GM19463 (cell line): ENCODE measurements around the gene PIP5K1B.

ENCODE experiments used
- ATAC-seq: cut with Tn5 transposase; IDR thresholded peaks from one replicate; pipeline ENCODE4 v1.9.1; 2021; ENCODE audit warnings: mild to moderate bottlenecking, moderate library complexity; ENCODE audit not compliant: unreplicated experiment

The PIP5K1B gene

DNA sequence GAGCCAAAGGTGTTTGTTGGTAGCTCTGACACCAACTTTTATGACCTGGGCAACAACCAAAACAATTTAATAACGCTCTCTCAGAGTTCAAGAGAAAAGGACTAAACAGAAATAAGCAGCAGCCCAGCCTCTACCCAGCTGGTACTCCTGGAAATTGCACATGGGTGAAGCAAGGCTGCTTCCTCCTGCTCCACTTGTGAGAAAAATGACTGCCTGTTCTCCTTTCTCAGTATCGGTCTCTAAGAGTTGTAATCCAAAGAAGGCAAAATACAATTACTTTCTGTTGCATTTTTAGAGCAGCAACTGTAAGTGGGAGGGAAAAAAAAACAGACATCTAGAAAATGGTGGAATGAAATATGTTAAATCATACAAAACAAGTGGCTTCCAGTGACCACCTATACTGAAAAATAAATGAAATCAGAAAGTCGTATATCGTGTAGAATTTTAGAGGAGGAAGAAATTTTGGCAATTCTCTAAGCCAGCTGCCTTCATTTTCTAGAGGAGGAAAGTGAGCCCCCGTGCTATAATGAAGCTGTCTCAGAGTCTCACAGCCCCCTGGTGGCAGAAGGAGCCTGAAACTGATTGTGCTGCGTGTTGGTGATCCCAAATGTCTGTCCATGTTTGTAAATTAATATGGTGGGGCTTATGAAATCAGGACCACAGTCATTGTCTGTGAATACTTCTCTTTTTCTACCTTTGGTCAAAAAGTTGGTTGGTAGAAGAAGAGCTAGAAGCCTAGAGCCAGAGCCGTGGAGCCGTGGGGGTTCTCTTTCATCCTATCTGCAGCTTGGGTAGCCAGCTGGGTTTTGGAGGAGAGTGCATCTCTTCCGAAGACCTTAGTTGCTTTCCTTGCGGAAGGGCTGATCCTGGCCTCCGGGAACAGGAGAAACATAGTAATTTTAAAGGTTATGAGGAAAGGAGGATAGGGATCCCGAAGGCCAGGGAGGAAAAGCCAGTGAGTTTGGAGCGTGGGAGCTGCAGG lies 139.9 kb downstream of the PIP5K1B start:
- ATAC-seq: peak; percentile 59

- peak; percentile 49 for ATAC-seq
Measured at GRCh38 chr9:68847765-68848164, 142.7 kb downstream of the PIP5K1B start.

GRCh38 chr9:68851657-68852056 lies 146.6 kb downstream of the PIP5K1B start:
- no peak for ATAC-seq

DNA sequence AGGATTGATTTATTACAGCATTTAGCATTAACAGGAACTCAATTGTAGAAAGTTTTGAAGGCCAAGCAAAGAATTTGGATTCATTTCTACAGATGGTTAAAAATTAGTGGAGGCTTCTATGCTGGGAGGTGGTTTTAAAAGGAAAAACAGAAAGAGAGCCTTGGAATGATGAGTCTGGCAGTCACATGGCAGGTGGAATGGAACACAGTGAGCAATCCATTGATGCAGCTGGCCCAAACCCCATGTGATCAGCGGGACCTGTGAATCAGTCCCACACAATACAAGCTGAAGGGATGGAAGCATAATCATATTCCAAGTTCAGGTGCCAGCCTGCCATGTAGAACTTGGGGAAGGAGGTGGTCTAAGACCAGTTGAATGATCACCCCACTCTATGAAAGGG lies 147.9 kb downstream of the PIP5K1B start:
- ATAC-seq: no peak

- ATAC-seq: no peak
Measured at GRCh38 chr9:68859347-68859746, 154.3 kb downstream of the PIP5K1B start.

DNA sequence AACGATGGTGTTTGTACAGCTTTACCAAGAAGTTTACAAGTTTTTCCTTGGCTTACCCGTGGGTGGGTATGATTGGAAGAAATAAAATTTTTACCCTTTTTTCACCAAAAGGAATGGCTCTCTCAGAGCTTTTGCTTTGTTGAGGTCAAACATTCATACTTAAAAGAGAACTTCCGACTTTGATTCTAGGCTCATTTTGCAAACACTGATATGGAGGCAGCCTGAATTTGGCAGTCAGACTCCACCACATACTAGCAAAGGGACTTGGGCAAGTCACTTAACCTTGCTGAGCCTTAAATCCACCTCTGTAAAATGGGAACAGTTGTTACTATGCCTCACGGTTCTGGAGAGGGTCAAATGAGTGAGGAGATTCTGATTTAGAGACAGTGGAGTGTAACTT lies 155.4 kb downstream of the PIP5K1B start:
- no peak for ATAC-seq

DNA sequence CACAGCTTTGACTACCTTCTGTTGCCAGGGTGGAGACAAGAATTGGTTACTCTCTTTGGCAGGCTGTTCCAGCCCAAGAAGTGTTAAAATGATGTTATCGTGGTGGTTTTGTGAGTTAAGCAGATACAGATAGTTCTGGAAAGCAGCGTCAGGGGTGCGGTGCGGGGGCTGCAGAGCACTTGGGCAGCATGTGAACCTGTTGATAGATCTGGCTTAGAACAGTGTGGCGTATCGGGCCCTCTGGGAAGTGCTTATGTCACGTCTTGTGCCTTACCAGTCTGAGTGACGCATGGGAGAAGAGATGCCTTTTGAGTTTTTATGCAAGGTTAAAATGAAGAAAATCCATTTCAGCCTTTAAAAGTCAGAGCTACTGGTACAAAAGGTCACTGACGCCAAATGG lies 156.4 kb downstream of the PIP5K1B start:
- no peak for ATAC-seq

GRCh38 chr9:68867066-68867465 lies 162.0 kb downstream of the PIP5K1B start:
- no peak for ATAC-seq

- ATAC-seq: no peak
Measured at GRCh38 chr9:68869022-68869421, 164.0 kb downstream of the PIP5K1B start.

DNA sequence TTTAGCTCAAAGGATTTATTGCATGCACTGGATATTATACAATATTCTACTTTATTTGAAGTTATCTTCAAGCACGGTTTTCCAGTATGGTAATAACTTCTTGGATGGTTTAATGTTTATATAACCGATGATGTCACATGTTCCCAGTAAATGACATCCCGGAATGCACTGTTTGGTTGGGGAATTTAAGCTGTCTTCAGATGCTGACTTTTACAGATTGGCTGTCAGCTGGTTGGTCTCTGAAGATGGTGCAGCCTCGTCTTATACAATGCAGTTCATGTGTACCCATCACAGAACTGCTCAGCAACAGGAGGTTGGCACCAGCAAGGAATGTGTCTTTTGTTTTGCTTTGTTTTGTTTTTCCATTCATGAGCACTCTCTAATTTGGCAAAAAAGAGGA lies 165.0 kb downstream of the PIP5K1B start:
- no peak for ATAC-seq

DNA sequence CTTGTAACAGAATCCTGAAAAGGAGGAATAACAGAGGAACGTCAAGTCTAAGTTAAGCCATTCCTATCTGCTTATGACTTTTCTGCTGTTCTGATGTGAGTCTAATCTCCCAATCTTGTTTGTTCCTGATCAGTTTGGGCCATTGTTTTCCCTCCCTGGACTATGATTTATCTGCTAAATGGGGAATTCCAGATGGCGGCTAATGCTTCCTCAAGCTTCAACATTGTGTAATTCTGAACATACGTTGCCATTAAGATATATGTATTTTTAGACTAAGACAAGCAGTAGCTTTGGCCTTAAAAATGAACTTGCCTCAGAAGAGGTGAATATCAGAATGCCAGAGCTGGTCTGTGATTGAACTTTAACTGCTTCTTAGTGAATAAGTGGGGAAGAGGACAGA lies 166.2 kb downstream of the PIP5K1B start:
- no peak for ATAC-seq

- ATAC-seq: no peak
Measured at GRCh38 chr9:68872026-68872501, 167.0 kb downstream of the PIP5K1B start.

DNA sequence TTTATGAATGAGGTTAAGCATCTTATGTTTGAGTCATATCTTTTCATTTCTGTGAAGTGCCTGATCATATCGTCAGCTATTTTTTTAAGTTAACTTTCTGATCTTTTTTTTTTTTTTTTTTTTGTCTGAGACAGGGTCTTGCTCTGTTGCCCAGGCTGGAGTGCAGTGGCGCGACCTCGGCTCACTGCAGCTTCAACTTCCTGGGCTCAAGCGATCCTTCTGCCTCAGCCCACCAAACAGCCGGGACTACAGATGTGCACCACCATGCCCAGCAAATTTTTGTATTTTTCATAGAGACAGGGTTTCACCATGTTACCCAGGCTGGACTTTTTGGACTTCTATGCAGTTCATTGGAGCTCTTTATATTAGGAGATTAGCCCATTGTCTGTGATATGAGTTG lies 168.1 kb downstream of the PIP5K1B start:
- ATAC-seq: no peak

DNA sequence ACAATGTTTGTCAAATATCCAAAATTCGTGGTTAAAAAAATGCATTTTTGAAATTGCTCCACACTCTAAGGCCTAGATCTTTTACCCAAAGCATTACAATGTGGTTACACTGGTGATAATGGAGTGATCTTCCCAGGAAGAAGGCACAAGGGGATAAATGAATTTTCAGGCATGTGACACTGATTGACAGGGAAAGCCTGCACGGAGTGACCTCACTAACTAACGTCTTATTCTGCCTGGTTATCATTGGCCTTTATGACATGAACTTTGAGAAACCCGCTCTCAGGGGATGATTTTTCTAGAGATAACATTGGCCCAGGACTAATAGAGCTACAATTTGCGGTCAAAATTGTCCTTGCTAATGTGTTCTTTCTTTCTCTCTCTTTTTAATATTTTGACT lies 171.2 kb downstream of the PIP5K1B start:
- no peak for ATAC-seq

- no peak for ATAC-seq
Measured at GRCh38 chr9:68876681-68877080, 171.6 kb downstream of the PIP5K1B start.

GRCh38 chr9:68877219-68877618 lies 172.2 kb downstream of the PIP5K1B start:
- no peak for ATAC-seq

- no peak for ATAC-seq
Measured at GRCh38 chr9:68878450-68878849, 173.4 kb downstream of the PIP5K1B start.

DNA sequence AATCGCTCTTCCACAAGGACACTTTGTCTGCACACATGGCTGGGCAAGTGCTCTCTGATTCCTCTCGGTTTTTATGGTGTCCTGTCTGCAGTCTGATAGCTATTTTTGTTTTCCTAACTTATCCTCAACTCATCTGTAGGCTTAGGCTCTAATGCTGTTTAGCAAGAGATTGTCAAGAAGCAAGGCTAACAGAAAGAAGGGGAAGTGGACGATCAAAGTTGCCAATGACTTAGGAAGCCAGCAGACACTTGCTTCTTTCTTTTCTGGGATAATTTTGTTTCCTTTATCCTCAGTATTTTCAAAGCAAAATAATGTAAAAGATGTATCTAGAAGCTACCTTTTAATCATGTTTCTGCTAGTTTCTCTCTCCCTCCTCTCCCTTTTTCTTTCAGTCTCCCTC lies 178.2 kb downstream of the PIP5K1B start:
- no peak for ATAC-seq

DNA sequence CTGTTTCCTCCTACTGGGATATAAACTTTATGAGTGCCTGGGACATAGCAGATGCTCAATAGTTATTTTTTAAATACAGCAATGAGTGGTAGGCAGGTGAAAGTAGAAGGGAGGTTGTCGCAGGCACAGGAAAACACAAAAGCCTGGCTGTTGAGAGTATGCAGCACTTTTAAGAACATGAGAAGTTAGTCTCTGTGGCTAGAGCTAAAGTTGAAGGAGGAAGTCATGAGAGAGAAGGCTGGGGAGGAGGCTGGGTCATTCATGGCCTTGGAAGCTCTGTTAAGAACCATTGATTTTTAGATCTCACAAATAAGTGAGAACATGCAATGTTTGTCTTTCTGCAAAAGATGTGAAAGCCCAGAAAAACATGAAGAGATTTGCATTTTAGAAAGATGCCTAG lies 182.2 kb downstream of the PIP5K1B start:
- no peak for ATAC-seq

DNA sequence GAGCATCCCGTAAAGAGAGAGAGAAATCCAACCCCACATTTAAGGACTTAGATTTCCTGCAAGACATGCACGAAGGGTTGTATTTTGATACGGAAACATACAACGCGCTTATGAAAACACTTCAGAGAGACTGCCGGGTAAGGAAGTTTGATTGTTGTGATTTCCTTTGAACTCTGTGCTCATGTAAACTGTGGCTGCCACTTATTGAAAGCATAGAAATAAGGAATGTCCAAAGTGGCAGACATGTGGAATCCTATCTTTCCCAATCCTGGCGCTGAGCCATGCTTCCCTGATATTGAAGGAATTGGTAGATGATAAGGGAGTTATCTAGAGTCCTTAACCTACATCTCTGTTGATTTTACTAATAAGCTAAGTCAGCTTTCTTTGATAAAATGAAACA lies 189.5 kb downstream of the PIP5K1B start:
- no peak for ATAC-seq

- ATAC-seq: peak; percentile 84
Measured at GRCh38 chr9:68895741-68896478, 190.9 kb downstream of the PIP5K1B start.

DNA sequence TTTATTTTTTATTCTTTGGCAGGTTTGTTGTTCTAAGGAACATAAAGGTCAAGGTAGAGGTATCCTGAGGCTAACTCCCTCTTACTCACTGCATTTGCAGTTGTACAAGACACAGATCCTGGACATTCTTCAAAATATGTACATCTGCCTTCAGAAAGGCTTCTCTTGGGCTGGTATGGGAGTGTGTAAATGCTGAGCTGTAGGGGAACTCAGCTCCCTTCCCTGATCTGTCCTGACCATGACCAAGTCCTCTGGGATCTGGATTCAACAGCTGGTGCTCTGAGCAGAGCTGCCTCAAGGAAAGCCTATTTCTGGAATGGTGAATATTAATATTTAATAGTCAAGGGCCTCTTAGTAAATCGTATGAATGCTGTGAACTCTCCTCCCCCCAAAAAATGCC lies 191.4 kb downstream of the PIP5K1B start:
- ATAC-seq: peak; percentile 15
